Measurements from ENCODE around the gene CD160.
"Not testable (repeated sequence)": the region's sequence is repeated elsewhere in the genome, so short reads cannot be mapped to it uniquely, and the experiment has no call there.

CD160 gene

GRCh38 chr1:145719230-145720079 lies at the start of gene CD160:
TSS of gene CD160 (plus strand) at chr1:145719499. CDS start at chr1:145728328, 8,829 bp downstream.
- DNase-seq (ENCODE audit: low spot score) = no peak

- not testable (repeated sequence) for DNase-seq (ENCODE audit: low spot score)
These were observed 48.1 kb upstream of the CD160 start for GRCh38 chr1:145670995-145671745.

GRCh38 chr1:145673217-145673616 lies 46.1 kb upstream of the CD160 start:
- not testable (repeated sequence) for DNase-seq (ENCODE audit: low spot score)

GRCh38 chr1:145684858-145685257 lies 34.4 kb upstream of the CD160 start:
- DNase-seq (ENCODE audit: low spot score) = not testable (repeated sequence)

- DNase-seq (ENCODE audit: low spot score) = not testable (repeated sequence)
These were observed 33.2 kb upstream of the CD160 start for GRCh38 chr1:145686078-145686477.

GRCh38 chr1:145688328-145688727 lies 31.0 kb upstream of the CD160 start:
- DNase-seq (ENCODE audit: low spot score) = no peak

- DNase-seq (ENCODE audit: low spot score) = no peak
These were observed 30.4 kb upstream of the CD160 start for GRCh38 chr1:145688924-145689323.

- DNase-seq (ENCODE audit: low spot score) = no peak
These were observed 29.4 kb upstream of the CD160 start for GRCh38 chr1:145689922-145690321.

GRCh38 chr1:145690587-145691558 lies 28.4 kb upstream of the CD160 start:
- no peak for DNase-seq (ENCODE audit: low spot score)

GRCh38 chr1:145692785-145693443 lies 26.4 kb upstream of the CD160 start:
- DNase-seq (ENCODE audit: low spot score) = no peak

GRCh38 chr1:145695821-145696629 lies 23.3 kb upstream of the CD160 start:
- no peak for DNase-seq (ENCODE audit: low spot score)

- no peak for DNase-seq (ENCODE audit: low spot score)
These were observed 22.7 kb upstream of the CD160 start for GRCh38 chr1:145696630-145696960.

- DNase-seq (ENCODE audit: low spot score) = no peak
These were observed 17.9 kb upstream of the CD160 start for GRCh38 chr1:145701306-145701862.

- DNase-seq (ENCODE audit: low spot score) = no peak
These were observed 17.2 kb upstream of the CD160 start for GRCh38 chr1:145702052-145702451.

- DNase-seq (ENCODE audit: low spot score) = no peak
These were observed 16.5 kb upstream of the CD160 start for GRCh38 chr1:145702826-145703225.

- DNase-seq (ENCODE audit: low spot score) = no peak
These were observed 13.7 kb upstream of the CD160 start for GRCh38 chr1:145705622-145706021.

- DNase-seq (ENCODE audit: low spot score) = no peak
These were observed 13.1 kb upstream of the CD160 start for GRCh38 chr1:145706086-145706664.

- no peak for DNase-seq (ENCODE audit: low spot score)
These were observed 12.0 kb upstream of the CD160 start, which contains the start of gene PDZK1 for GRCh38 chr1:145707183-145707867. TSS of gene PDZK1 (minus strand) at chr1:145707368. CDS start at chr1:145688021, 19,347 bp downstream.

- DNase-seq (ENCODE audit: low spot score) = no peak
These were observed 11.2 kb upstream of the CD160 start for GRCh38 chr1:145708063-145708462.

Measured in left forelimb (tissue), 1 donor.